ENCODE measurements around the gene MRPL4.
"Not testable (repeated sequence)": the region's sequence is repeated elsewhere in the genome, so short reads cannot be mapped to it uniquely, and the experiment has no call there.

The MRPL4 gene

DNA sequence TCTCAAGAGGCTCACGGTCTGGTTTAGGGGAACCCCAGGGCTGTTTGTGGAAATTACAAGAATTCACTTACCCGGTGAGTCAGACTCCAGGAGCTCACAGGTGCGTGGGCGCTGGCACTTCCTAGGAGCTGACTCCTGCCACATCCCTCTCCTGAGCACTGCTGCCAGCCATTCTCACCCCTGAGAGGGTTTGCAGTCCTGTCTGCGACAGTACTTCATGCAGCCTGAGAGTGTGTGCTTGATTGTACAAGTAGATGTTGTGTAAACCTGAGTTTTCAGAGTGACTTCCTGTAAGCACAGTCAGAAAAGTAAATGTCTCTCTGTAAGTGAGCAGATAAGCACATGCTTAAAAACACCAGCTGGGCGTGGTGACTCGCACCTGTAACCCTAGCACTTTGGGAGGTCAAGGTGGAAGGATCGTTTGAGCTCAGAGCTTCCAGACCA lies 8.1 kb downstream of the MRPL4 start:
- no peak for DNase-seq (ENCODE audit: low read depth, low spot score)

DNA sequence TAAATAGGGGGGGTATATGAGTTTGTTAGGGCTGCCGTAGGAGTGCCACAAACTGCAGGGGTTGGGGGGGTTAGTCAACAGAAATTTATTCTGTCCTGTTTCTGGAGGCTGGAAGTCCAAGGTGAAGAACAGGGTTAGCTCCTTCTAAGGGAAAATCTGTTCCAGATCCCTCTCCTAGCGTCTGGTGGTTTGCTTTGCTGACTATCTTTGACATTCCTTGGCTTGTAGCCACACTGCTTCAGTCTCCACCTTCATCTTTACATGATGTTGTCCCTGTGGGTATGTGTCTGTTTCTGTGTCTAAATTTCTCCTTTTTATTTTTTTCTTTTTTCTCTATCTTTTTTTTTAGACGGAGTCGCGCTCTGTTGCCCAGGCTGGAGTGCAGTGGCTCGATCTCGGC lies 10.8 kb downstream of the MRPL4 start:
- DNase-seq (ENCODE audit: low read depth, low spot score), result no peak

DNA sequence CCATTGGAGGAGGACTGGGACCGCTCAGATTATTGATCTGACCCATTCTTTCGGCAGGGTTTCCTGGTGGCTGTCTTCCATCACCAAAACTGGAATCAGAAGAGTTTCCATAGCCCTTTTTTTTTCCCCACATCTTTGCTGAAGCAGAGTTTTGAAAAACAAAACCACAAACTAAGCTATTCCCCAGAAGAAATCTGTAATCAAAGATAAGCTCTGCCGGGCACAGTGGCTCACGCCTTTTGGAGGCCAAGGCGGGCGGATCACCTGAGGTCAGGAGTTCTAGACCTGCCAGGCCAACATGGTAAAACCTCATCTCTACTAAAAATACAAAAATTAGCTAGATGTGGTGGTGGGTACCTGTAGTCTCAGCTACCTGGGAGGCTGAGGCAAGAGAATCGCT lies 14.7 kb downstream of the MRPL4 start:
- DNase-seq (ENCODE audit: low read depth, low spot score), result no peak

DNA sequence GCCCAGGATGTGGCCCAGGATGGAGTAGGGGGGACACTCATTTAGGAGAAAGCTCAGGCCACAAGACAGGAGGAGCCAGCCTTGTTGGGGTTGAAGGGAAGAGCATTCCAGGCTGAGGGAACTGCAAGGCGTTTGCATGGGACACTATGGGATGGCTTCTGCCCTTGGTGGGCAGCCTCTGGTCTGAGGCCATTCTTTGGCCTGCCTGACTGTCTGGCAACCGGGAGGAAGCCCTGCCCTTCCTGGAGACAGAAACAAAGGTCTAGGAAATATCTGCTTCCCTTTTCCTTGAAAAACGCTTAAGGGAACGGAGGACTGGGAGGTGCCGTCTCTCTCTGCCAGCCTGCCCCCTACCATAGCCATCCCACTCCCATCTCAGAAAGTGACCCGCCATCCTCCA lies 16.1 kb downstream of the MRPL4 start:
- DNase-seq (ENCODE audit: low read depth, low spot score), result no peak

DNA sequence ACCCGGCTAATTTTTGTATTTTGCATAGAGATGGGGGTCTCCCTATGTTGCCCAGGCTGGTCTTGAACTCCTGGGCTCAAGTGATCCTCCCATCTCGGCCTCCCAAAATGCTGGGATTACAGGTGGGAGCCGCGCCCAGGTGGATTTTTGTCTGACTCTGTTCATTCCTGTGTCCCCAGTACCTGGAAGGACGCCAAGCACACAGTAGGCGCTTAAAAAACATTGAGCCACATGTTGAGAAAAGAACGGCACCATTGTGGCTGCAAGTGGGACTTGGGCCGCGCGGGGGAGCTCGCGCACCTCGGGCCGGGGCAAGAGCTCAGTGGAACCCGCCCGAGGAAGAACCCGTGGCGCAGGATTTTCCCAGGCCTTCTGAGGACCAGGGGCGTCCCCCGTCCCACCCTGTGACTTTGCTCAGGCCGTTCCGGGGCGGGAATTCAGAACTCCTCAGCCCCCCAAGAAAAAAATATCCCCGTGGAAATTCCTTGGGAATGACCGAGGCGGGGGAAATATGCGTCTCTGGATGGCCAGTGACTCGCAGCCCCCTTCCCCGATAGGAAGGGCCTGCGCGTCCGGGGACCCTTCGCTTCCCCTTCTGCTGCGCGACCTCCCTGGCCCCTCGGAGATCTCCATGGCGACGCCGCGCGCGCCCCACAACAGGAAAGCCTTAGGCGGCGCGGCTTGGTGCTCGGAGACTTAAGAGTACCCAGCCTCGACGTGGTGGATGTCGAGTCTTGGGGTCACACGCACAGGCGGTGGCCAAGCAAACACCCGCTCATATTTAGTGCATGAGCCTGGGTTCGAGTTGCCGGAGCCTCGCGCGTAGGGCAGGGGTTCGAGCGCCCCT lies 17.5 kb downstream of the MRPL4 start:
- peak; percentile 89 for DNase-seq (ENCODE audit: low read depth, low spot score)

DNA sequence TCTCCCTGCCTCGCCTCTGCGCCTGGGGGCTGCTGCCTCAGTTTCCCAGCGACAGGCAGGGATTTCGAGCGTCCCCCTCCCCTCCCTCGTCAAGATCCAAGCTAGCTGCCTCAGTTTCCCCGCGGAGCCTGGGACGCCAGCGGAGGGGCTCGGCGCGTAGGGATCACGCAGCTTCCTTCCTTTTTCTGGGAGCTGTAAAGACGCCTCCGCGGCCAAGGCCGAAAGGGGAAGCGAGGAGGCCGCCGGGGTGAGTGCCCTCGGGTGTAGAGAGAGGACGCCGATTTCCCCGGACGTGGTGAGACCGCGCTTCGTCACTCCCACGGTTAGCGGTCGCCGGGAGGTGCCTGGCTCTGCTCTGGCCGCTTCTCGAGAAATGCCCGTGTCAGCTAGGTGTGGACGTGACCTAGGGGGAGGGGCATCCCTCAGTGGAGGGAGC lies 18.2 kb downstream of the MRPL4 start:
- no peak for DNase-seq (ENCODE audit: low read depth, low spot score)

DNA sequence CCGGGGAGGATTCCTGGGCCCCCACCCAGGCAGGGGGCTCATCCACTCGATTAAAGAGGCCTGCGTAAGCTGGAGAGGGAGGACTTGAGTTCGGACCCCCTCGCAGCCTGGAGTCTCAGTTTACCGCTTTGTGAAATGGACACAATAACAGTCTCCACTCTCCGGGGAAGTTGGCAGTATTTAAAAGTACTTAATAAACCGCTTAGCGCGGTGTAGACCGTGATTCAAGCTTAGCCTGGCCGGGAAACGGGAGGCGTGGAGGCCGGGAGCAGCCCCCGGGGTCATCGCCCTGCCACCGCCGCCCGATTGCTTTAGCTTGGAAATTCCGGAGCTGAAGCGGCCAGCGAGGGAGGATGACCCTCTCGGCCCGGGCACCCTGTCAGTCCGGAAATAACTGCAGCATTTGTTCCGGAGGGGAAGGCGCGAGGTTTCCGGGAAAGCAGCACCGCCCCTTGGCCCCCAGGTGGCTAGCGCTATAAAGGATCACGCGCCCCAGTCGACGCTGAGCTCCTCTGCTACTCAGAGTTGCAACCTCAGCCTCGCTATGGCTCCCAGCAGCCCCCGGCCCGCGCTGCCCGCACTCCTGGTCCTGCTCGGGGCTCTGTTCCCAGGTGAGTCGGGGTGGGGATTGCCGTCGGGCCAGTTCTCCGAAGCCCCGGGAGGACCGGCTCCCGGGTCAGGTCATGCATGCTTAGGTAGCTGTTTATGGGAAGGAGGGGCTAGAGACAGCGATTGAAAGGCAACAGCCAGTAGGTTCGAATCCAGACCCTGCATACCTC lies 18.8 kb downstream of the MRPL4 start, which contains the start of gene ICAM1:
Gene ICAM1 (plus strand): TSS at position 505 of the 779 bp plus-strand sequence. CDS start 40 bp downstream, at position 545.
- peak; percentile 88 for DNase-seq (ENCODE audit: low read depth, low spot score)

DNA sequence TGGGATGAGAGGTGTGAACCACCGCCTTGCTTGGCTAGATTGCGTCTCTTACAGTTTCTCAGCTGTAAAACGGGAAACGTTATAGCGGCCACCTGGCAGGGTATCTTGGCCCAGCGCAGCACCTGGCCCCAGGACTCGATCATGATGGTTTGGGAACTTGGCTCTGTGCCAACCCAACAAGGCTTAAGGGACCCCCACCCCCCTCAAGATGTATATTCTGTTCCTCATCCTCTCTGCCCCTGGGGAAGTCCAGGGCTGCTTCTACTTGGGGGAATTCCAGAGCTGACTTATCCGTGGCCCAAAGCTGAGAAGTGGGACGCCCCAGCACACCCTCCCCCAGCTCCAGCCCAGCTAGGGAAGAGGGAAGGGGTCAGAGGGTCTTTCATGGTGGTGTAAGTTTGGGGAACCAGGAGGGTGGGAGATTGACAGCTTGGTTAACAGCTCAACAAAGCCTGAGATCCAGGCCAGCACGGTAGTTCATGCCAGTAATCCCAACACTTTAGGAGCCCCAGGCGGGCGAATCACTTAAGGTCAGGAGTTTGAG lies 19.6 kb downstream of the MRPL4 start:
- DNase-seq (ENCODE audit: low read depth, low spot score), result no peak

DNA sequence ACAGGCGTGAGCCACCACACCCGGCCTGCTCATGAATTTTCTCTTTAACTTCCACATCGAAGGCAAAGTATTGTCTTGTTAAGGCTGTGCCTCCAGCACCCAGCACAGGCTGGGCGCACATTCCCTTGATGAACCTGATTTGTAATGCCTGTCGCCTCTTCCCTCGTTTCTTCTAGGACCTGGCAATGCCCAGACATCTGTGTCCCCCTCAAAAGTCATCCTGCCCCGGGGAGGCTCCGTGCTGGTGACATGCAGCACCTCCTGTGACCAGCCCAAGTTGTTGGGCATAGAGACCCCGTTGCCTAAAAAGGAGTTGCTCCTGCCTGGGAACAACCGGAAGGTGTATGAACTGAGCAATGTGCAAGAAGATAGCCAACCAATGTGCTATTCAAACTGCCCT lies 22.6 kb downstream of the MRPL4 start:
- DNase-seq (ENCODE audit: low read depth, low spot score), result no peak

DNA sequence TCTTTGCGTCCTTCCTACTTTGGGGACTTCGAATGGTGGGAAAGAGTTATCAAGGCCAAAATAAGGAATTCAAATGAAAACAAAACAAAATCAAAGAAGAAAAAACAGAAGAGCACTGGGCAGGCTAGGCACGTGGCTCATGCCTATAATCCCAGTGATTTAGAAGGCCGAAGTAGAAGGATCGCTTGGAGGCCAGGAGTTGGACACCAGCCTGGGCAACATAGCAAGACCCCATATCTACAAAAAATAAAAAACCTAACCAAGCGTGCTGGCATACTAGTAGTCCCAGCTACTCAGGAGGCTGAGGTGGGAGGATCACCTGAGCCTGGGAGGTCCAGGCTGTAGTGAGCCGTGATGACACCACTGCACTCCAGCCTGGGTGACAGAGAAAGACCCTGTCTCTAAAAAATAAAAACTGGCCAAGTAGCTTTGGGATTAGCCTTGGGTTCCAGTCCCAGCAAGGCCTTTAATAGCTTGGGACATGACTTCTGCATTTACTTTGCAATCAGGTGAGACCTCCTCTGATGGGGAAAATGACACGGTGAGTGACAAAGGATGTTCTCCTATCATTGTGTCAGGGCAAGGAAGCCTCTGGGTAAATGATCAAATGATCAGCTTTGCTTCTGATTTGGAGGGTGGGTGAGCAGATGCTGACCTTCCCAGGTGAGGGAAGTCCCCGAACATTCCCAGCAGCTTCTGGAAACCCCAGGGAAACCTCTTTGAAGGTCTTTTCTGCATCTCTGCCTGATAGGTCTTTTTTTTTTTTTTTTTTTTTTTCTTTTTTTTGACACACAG lies 26.0 kb downstream of the MRPL4 start:
- DNase-seq (ENCODE audit: low read depth, low spot score), result no peak

DNA sequence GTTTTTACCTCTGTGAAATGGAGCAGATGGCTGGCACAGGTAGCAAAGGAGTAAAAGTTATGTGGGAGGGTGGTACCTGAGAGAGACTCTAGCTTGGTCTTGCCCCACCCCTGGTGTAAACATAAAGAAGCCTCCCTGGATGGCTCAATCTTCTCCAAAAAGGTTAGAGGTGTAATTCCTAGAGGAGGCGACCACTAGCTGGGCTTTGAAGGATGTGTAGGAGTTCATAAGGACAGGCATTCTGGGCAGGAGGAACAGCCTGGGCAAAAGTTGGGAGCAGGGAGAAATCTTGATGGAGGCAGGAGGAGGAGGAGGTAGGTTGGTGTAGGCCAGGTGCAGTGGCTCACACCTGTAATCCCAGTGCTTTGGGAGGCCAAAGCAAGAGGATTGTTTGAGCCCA lies 26.9 kb downstream of the MRPL4 start:
- no peak for DNase-seq (ENCODE audit: low read depth, low spot score)

DNA sequence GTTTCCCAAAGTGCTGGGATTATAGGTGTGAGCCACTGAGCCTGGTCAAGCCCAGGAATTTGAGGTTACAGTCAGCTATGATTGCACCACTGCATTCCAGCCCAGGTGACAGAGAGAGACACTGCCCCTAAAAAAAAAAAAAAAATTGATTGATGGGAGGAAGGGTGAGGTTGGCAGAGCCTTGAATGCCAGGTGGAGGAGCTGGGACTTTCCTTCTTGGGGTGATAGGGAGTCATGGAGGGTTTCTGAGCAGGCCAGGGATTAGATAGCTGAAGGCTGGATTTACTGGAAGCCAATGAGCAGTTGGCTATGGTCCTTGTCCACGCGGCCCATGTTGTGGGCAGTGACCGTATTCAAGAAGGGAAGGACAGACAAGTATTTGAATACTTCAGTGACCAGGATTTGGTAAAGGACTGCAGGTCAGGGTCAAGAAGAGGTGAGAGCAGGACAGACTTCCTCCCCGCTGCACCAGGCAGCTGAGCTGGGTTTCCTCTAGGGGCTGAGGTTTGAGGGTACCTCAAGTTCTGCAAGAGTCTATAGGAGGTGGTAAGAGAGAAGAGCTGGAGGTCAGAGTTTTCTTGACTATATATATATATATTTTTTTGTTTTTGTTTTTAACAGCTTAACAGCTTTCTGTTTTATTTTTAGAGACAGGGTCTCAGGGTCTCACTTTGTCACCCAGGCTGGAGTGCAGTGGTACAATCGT lies 27.9 kb downstream of the MRPL4 start:
- no peak for DNase-seq (ENCODE audit: low read depth, low spot score)

DNA sequence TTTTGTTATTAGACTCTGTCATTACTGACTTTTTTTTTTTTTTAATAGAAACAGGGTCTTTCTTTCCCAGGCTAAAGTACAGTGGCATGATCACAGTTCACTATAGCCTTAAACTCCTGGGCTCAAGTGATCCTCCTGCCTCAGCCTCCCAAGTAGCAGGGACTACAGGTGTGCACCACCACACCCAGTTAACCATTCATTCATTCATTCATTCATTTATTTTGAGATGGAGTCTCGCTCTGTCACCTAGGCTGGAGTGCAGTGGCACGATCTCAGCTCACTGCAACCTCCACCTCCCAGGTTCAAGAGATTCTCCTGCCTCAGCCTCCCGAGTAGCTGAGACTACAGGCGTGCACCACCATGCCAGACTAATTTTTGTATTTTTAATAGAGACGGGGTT lies 30.0 kb downstream of the MRPL4 start:
- not testable (repeated sequence) for DNase-seq (ENCODE audit: low read depth, low spot score)

DNA sequence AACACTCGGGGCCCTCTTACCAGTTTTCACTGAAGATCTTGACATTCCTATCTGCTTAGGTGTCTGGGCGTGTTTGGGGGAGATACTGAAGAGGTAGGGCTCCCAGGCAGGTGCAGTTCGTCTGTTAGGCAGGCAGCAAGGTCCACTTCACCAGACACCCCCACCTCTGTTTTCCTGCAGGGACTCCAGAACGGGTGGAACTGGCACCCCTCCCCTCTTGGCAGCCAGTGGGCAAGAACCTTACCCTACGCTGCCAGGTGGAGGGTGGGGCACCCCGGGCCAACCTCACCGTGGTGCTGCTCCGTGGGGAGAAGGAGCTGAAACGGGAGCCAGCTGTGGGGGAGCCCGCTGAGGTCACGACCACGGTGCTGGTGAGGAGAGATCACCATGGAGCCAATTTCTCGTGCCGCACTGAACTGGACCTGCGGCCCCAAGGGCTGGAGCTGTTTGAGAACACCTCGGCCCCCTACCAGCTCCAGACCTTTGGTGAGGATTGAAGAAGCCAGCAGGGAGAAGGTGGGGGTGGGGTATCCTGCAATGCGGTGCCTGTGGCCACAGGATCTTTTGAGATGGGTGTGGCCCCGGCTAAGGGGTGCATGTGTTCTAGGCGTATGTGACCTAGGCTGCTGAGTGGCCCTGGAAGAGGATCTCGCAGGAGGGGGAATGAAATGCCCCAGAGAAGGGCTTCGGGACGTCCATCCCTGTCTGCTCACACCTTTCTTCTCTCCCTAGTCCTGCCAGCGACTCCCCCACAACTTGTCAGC lies 31.5 kb downstream of the MRPL4 start:
- no peak for DNase-seq (ENCODE audit: low read depth, low spot score)

DNA sequence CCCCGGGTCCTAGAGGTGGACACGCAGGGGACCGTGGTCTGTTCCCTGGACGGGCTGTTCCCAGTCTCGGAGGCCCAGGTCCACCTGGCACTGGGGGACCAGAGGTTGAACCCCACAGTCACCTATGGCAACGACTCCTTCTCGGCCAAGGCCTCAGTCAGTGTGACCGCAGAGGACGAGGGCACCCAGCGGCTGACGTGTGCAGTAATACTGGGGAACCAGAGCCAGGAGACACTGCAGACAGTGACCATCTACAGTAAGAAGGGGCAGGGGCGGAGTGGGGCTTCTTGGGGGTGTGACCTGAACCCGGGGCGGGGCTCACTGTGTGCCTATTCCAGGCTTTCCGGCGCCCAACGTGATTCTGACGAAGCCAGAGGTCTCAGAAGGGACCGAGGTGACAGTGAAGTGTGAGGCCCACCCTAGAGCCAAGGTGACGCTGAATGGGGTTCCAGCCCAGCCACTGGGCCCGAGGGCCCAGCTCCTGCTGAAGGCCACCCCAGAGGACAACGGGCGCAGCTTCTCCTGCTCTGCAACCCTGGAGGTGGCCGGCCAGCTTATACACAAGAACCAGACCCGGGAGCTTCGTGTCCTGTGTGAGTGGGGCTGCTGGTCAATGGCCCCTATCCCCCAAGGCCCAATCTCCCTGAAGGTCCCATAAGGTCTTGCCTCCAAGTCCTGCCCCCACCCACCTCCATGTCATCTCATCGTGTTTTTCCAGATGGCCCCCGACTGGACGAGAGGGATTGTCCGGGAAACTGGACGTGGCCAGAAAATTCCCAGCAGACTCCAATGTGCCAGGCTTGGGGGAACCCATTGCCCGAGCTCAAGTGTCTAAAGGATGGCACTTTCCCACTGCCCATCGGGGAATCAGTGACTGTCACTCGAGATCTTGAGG lies 32.3 kb downstream of the MRPL4 start:
- no peak for DNase-seq (ENCODE audit: low read depth, low spot score)

DNA sequence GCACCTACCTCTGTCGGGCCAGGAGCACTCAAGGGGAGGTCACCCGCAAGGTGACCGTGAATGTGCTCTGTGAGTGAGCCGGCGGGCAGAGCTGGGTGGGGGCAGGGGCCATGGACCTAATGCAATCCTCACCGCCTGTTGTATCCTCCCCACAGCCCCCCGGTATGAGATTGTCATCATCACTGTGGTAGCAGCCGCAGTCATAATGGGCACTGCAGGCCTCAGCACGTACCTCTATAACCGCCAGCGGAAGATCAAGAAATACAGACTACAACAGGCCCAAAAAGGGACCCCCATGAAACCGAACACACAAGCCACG lies 32.9 kb downstream of the MRPL4 start:
- DNase-seq (ENCODE audit: low read depth, low spot score), result no peak

DNA sequence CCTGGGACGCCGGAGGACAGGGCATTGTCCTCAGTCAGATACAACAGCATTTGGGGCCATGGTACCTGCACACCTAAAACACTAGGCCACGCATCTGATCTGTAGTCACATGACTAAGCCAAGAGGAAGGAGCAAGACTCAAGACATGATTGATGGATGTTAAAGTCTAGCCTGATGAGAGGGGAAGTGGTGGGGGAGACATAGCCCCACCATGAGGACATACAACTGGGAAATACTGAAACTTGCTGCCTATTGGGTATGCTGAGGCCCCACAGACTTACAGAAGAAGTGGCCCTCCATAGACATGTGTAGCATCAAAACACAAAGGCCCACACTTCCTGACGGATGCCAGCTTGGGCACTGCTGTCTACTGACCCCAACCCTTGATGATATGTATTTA lies 33.4 kb downstream of the MRPL4 start:
- DNase-seq (ENCODE audit: low read depth, low spot score), result no peak

DNA sequence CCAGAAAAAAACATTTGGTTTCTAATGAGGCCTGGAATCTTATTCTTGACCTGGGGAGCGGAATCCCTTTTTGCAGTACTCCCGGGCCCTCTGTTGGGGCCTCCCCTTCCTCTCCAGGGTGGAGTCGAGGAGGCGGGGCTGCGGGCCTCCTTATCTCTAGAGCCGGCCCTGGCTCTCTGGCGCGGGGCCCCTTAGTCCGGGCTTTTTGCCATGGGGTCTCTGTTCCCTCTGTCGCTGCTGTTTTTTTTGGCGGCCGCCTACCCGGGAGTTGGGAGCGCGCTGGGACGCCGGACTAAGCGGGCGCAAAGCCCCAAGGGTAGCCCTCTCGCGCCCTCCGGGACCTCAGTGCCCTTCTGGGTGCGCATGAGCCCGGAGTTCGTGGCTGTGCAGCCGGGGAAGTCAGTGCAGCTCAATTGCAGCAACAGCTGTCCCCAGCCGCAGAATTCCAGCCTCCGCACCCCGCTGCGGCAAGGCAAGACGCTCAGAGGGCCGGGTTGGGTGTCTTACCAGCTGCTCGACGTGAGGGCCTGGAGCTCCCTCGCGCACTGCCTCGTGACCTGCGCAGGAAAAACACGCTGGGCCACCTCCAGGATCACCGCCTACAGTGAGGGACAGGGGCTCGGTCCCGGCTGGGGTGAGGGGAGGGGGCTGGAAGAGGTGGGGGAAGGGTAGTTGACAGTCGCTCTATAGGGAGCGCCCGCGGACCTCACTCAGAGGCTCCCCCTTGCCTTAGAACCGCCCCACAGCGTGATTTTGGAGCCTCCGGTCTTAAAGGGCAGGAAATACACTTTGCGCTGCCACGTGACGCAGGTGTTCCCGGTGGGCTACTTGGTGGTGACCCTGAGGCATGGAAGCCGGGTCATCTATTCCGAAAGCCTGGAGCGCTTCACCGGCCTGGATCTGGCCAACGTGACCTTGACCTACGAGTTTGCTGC lies 35.1 kb downstream of the MRPL4 start, which contains the start of gene ICAM4:
Gene ICAM4 (plus strand): TSS at position 153 of the 935 bp plus-strand sequence. CDS start 58 bp downstream, at position 211.
- DNase-seq (ENCODE audit: low read depth, low spot score), result peak; percentile 53
